HG03025 (cell line): Measurements from ENCODE around the gene RANBP3.
A peak's percentile ranks its signal among the peaks of the same experiment; 100 is the strongest.
"Not testable (repeated sequence)": the region's sequence is repeated elsewhere in the genome, so short reads cannot be mapped to it uniquely, and the experiment has no call there.

Experiments
- ATAC-seq: cut with Tn5 transposase; IDR thresholded peaks from one replicate; pipeline ENCODE4 v1.9.1; 2021; ENCODE audit warnings: mild to moderate bottlenecking, moderate library complexity; ENCODE audit not compliant: unreplicated experiment, low FRiP score

Gene RANBP3

GRCh38 chr19:5977785-5978605 is at the start of gene RANBP3:
RANBP3 (minus strand) TSS chr19:5978140; CDS start chr19:5978082, 58 bp downstream.
- ATAC-seq, result peak; percentile 74

- ATAC-seq, result no peak
These were observed 48.7 kb upstream of the RANBP3 start for GRCh38 chr19:6026390-6027227.

- ATAC-seq, result not testable (repeated sequence)
These were observed 46.8 kb upstream of the RANBP3 start for GRCh38 chr19:6024756-6025155.

GRCh38 chr19:6023936-6024335 is 46.0 kb upstream of the RANBP3 start:
- ATAC-seq, result no peak

- ATAC-seq, result no peak
These were observed 45.2 kb upstream of the RANBP3 start for GRCh38 chr19:6023085-6023682.

GRCh38 chr19:6022570-6023064 is 44.7 kb upstream of the RANBP3 start:
- no peak for ATAC-seq

GRCh38 chr19:6021878-6022569 is 44.1 kb upstream of the RANBP3 start:
- ATAC-seq, result no peak

- ATAC-seq, result no peak
These were observed 43.2 kb upstream of the RANBP3 start for GRCh38 chr19:6020972-6021805.

- ATAC-seq, result no peak
These were observed 42.4 kb upstream of the RANBP3 start for GRCh38 chr19:6020166-6020882.

- no peak for ATAC-seq
These were observed 40.8 kb upstream of the RANBP3 start for GRCh38 chr19:6018786-6019185.

GRCh38 chr19:6017576-6017975 is 39.6 kb upstream of the RANBP3 start:
- no peak for ATAC-seq

GRCh38 chr19:6015841-6016545 is 38.1 kb upstream of the RANBP3 start:
- ATAC-seq, result no peak

GRCh38 chr19:6014551-6015135 is 36.7 kb upstream of the RANBP3 start:
- ATAC-seq, result no peak

GRCh38 chr19:6012426-6013170 is 34.7 kb upstream of the RANBP3 start:
- ATAC-seq, result no peak

GRCh38 chr19:6011794-6012193 is 33.9 kb upstream of the RANBP3 start:
- no peak for ATAC-seq

GRCh38 chr19:6011206-6011605 is 33.3 kb upstream of the RANBP3 start:
- no peak for ATAC-seq

GRCh38 chr19:6010107-6010506 is 32.2 kb upstream of the RANBP3 start:
- no peak for ATAC-seq
